GM21423 (cell line): ENCODE data around the gene RNF217.

Experiments
- ATAC-seq: cut with Tn5 transposase; IDR thresholded peaks from one replicate; pipeline ENCODE4 v1.9.1; 2021; ENCODE audit warnings: mild to moderate bottlenecking, moderate library complexity; ENCODE audit not compliant: unreplicated experiment

The RNF217 gene

GRCh38 chr6:124987999-124988591 lies 25.9 kb downstream of the RNF217 start:
- no peak for ATAC-seq

- ATAC-seq, result no peak
Observed at GRCh38 chr6:124989136-124989983, 27.1 kb downstream of the RNF217 start.

GRCh38 chr6:124990988-124991387 lies 28.8 kb downstream of the RNF217 start:
- no peak for ATAC-seq

- ATAC-seq, result no peak
Observed at GRCh38 chr6:124991764-124992295, 29.6 kb downstream of the RNF217 start.

GRCh38 chr6:124993327-124993726 lies 31.1 kb downstream of the RNF217 start:
- no peak for ATAC-seq

GRCh38 chr6:124994648-124995047 lies 32.4 kb downstream of the RNF217 start:
- ATAC-seq, result no peak

- ATAC-seq, result no peak
Observed at GRCh38 chr6:124995131-124995530, 32.9 kb downstream of the RNF217 start.

- no peak for ATAC-seq
Observed at GRCh38 chr6:124995645-124996325, 33.5 kb downstream of the RNF217 start.

GRCh38 chr6:124996411-124996810 lies 34.2 kb downstream of the RNF217 start:
- ATAC-seq, result no peak

- no peak for ATAC-seq
Observed at GRCh38 chr6:124997196-124997875, 35.1 kb downstream of the RNF217 start.

- no peak for ATAC-seq
Observed at GRCh38 chr6:124999105-124999764, 37.0 kb downstream of the RNF217 start.

GRCh38 chr6:125001684-125002405 lies 39.6 kb downstream of the RNF217 start:
- ATAC-seq, result no peak

- ATAC-seq, result no peak
Observed at GRCh38 chr6:125002406-125002741, 40.1 kb downstream of the RNF217 start.

GRCh38 chr6:125003070-125003469 lies 40.8 kb downstream of the RNF217 start:
- no peak for ATAC-seq

GRCh38 chr6:125004198-125004597 lies 42.0 kb downstream of the RNF217 start:
- no peak for ATAC-seq

- no peak for ATAC-seq
Observed at GRCh38 chr6:125004797-125005595, 42.8 kb downstream of the RNF217 start.

GRCh38 chr6:125008261-125008703 lies 46.0 kb downstream of the RNF217 start:
- ATAC-seq, result no peak

GRCh38 chr6:125008957-125009356 lies 46.7 kb downstream of the RNF217 start:
- no peak for ATAC-seq

GRCh38 chr6:125009578-125009977 lies 47.3 kb downstream of the RNF217 start:
- ATAC-seq, result no peak
